ENCODE data around the gene ARHGEF39. TPM values are rescaled to one million over a fixed set of nuclear protein-coding genes. Genes with fewer than 3 reads are reported as not detected.

The ARHGEF39 gene
- total RNA-seq, result 1 to 10 TPM in 2 of 4 donors, under 1 TPM in 1, not detected in 1; 0.20 to 4.8 (median 1.0) TPM

DNA sequence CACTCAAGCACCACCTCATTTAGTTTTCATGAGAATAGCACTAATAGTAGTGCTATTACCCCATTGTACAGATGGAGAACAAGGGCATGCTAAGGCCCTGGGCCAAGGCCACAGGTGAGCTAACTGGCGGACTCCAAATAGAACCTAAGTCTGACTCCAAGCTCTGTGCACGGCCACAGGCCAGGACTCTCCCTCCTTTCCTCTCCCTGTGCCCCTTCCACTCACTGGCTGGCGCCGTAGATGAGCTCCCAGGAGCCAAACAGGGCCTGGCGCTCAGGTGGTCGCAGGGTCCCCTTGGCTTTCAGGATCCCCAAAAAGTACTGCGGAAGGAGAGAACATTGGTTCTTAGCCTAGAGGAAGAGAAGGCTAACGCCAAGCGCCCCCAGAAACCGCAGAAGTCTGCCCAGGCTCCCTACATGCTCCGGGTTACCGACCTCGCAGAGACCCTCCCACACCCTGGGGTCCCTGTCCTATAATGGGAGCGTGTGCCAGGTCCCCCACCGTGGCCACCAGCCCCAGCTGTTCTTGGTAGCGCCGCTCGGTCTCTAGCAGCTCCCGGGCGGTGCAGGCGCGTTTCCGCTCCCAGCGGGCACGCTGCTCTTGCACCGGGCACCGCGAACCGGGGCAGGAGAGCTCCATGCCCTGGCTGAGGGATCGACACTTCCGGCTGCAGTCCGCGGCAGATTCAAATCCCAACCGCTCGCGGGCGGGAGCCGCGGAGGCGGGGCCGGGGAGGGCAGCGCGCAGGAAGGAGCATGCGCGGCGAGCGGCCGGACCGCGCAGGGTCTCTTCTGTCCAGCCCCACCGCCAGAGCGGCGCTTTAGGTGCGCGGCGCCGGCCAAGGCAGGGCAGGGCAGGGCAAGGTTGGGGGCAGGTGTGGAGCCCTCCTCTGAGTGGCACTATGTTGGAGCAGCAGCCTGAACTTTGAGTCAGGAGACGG lies at the start of gene ARHGEF39:
Gene ARHGEF39, minus strand, starts transcription at position 665 of the 940 bp plus-strand sequence. Its CDS starts 26 bp downstream, at position 639.
- Histone ChIP-seq H3K4me1 (peaks cover 0 to 34% (median 0%) of the 10 kb centered on the region in 4 donors), H3K27ac (peak within 1 kb of the TSS; percentile 11 to 87 (median 53)), H3K4me3 (peak within 1 kb of the TSS; percentile 41 to 60 (median 50)), H3K9me3 (no peaks in the 10 kb centered on the region), H3K36me3 (peaks cover 0 to 14% (median 0%) of the 10 kb centered on the region in 3 donors), H3K27me3 (no peaks in the 10 kb centered on the region)
- 5 to 7% methylated on average over 41 to 51 of the region's 58 CpGs for WGBS, 2 donors
- peak in 1 of 2 donors; percentile 32 for TF ChIP-seq POLR2A (IDR thresholded peaks at IDR 0.05)
- TF ChIP-seq EP300 (IDR thresholded peaks at IDR 0.05), result peak in 1 of 2 donors; percentile 68
- TF ChIP-seq, protein P1, sequence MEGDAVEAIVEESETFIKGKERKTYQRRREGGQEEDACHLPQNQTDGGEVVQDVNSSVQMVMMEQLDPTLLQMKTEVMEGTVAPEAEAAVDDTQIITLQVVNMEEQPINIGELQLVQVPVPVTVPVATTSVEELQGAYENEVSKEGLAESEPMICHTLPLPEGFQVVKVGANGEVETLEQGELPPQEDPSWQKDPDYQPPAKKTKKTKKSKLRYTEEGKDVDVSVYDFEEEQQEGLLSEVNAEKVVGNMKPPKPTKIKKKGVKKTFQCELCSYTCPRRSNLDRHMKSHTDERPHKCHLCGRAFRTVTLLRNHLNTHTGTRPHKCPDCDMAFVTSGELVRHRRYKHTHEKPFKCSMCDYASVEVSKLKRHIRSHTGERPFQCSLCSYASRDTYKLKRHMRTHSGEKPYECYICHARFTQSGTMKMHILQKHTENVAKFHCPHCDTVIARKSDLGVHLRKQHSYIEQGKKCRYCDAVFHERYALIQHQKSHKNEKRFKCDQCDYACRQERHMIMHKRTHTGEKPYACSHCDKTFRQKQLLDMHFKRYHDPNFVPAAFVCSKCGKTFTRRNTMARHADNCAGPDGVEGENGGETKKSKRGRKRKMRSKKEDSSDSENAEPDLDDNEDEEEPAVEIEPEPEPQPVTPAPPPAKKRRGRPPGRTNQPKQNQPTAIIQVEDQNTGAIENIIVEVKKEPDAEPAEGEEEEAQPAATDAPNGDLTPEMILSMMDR (IDR thresholded peaks at IDR 0.05), result peak in 1 of 5 experiments; percentile 26
- peak; percentile 47 to 55 for DNase-seq (ENCODE audit: low spot score in 2 of 2)

DNA sequence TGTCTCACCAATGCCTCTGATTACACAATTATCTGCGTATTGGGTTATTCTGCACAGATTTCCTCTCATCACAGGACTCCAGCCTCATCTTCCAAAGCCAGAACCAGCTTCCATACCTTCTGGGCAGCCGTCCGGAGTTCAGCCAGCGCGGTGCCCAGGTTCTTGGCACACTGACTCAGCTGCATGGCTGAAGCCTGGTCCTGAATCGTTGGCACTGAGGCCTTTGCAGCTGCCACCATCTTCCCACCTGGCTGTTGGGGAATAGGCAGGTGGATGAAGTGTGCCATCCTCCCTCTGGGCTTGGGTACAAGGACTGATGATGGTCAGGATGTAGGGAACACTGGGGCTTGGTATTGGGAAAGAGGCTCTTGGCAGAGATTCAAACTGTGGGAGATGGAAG lies 49.1 kb upstream of the ARHGEF39 start:
- no peak overlapping the region for H3K4me3 ChIP-seq
- peaks cover 4 to 99% (median 84%) of the 10 kb centered on the region in 3 donors for H3K36me3 ChIP-seq
- 91 to 97% methylated on average over 6 of the region's 6 CpGs for WGBS, 2 donors
- H3K4me1 ChIP-seq, result no peaks in the 10 kb centered on the region
- no peak for DNase-seq (ENCODE audit: low spot score in 2 of 2)
- H3K27me3 ChIP-seq, result no peaks in the 10 kb centered on the region
- no peak overlapping the region for H3K27ac ChIP-seq
- no peak for TF ChIP-seq EP300 (IDR thresholded peaks at IDR 0.05)
- TF ChIP-seq, protein P1 (IDR thresholded peaks at IDR 0.05), result no peak
- no peak for TF ChIP-seq POLR2A (IDR thresholded peaks at IDR 0.05)
- H3K9me3 ChIP-seq, result no peaks in the 10 kb centered on the region

DNA sequence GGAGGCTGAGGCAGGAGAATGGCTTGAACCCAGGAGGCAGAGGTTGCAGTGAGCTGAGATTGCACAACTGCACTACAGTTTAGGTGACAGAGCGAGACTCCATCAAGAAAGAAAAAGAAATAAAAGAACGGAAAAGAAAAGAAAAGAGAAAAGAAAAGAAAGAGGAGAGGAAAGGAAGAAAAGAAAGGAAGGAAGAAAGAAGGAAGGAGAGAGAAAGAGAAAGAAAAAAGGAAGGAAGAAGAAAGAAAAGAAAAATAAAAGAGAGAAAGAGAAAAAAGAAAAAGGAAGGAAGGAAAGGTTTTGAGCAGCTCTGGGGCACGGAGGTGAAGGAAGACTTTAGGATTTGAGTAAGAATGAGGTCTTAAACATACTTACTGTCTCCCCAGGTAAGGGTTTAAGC lies 48.6 kb upstream of the ARHGEF39 start:
- no peak for DNase-seq (ENCODE audit: low spot score in 2 of 2)
- Histone ChIP-seq H3K4me3 (no peak overlapping the region), H3K9me3 (no peaks in the 10 kb centered on the region), H3K4me1 (no peaks in the 10 kb centered on the region), H3K27me3 (no peaks in the 10 kb centered on the region), H3K27ac (no peak overlapping the region), H3K36me3 (peaks cover 4 to 99% (median 82%) of the 10 kb centered on the region in 3 donors)
- TF ChIP-seq POLR2A (IDR thresholded peaks at IDR 0.05) (no peak), EP300 (IDR thresholded peaks at IDR 0.05) (no peak)
- TF ChIP-seq, protein P1 (IDR thresholded peaks at IDR 0.05), result no peak
- 90 to 95% methylated on average over 3 of the region's 3 CpGs for WGBS, 2 donors

- WGBS, 2 donors, result 83 to 87% methylated on average over 7 to 11 of the region's 11 CpGs
- no peak for TF ChIP-seq EP300 (IDR thresholded peaks at IDR 0.05)
- TF ChIP-seq, protein P1 (IDR thresholded peaks at IDR 0.05), result no peak
- no peak for TF ChIP-seq POLR2A (IDR thresholded peaks at IDR 0.05)
- Histone ChIP-seq H3K4me1 (no peaks in the 10 kb centered on the region), H3K36me3 (peaks cover 4 to 99% (median 81%) of the 10 kb centered on the region in 3 donors), H3K27ac (no peak overlapping the region), H3K9me3 (no peaks in the 10 kb centered on the region), H3K27me3 (no peaks in the 10 kb centered on the region), H3K4me3 (no peak overlapping the region)
- no peak for DNase-seq (ENCODE audit: low spot score in 2 of 2)
Observed at GRCh38 chr9:35712762-35713400, 47.9 kb upstream of the ARHGEF39 start.

Measured in tibial nerve (tissue), 4 donors.